HG03039 (cell line): Measurements from ENCODE around the gene RAPGEF1.

ENCODE experiments used
- ATAC-seq: cut with Tn5 transposase; IDR thresholded peaks from one replicate; pipeline ENCODE4 v1.9.1; 2021; ENCODE audit warnings: mild to moderate bottlenecking, moderate library complexity; ENCODE audit not compliant: unreplicated experiment

The RAPGEF1 gene

GRCh38 chr9:131611586-131612315, 128.1 kb downstream of the RAPGEF1 start:
- no peak for ATAC-seq

DNA sequence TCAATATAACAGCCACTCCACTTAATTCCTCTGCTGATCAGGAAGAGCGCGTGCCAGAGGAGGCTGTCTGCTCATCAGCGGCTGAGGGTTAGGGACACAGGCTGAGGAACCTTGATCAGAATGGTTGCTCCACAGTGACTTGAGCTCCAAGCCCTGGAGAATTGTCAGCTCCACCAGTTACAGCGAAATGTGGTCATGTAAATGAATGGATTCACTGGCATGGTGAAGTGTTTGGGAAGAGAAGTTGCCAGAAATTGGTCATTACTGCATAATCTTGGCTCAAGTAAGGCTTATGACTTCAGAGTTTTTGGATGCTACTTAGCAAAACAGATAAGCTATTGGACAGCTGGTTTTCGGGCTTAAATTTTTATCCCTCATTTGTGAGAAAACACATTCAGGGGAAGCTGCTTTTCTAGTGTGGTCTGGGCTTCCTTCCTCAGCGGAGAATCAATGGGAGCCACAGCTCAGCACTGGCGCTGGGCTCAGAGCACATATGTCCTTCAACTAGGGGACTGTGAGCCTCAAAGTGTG, 129.6 kb downstream of the RAPGEF1 start:
- no peak for ATAC-seq

GRCh38 chr9:131609099-131609830, 130.6 kb downstream of the RAPGEF1 start:
- no peak for ATAC-seq

- ATAC-seq, result no peak
These were observed 131.3 kb downstream of the RAPGEF1 start for GRCh38 chr9:131608493-131609037.

DNA sequence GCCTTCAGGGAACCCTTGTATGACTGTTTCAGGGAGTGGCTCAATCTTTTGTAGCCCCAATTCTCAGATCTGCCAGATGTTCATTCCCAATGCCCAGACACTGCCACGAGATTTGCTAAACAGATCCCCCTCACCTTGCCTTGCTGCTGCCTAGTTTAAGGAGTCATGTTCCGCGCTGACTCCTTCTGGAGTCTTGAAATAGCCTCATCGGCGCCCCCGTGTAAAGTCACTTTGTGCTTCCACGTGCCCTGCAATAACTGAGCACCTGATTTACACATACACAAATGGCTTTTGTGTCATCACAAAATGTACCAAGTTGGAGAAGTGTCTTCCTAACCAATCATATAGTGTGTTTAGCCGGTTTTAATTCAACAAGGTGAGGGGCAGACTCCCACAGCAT, 132.3 kb downstream of the RAPGEF1 start:
- ATAC-seq, result no peak

- no peak for ATAC-seq
These were observed 132.8 kb downstream of the RAPGEF1 start for GRCh38 chr9:131606896-131607567.

GRCh38 chr9:131605770-131606590, 133.9 kb downstream of the RAPGEF1 start:
- no peak for ATAC-seq

GRCh38 chr9:131603711-131604439, 136.0 kb downstream of the RAPGEF1 start:
- no peak for ATAC-seq

DNA sequence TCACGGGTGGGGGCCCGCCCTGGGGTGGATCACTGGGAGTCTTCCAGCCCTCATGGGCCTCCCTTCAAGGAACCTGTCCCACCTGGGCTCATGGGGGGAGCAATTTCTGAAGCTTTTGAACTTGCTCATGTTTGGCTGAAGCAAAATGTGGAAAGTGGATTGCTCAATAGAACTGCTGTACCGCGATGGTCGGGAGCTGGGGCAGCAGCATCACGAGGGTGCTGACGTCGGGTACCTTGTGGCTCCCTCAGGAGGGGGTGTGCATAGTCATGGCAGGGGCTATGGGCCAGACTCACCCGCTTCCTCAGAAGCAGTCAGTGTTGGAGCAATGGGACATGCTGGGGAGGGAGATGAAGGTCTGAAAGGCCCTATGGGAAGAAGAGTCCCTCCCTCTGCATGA, 136.7 kb downstream of the RAPGEF1 start:
- ATAC-seq, result no peak

DNA sequence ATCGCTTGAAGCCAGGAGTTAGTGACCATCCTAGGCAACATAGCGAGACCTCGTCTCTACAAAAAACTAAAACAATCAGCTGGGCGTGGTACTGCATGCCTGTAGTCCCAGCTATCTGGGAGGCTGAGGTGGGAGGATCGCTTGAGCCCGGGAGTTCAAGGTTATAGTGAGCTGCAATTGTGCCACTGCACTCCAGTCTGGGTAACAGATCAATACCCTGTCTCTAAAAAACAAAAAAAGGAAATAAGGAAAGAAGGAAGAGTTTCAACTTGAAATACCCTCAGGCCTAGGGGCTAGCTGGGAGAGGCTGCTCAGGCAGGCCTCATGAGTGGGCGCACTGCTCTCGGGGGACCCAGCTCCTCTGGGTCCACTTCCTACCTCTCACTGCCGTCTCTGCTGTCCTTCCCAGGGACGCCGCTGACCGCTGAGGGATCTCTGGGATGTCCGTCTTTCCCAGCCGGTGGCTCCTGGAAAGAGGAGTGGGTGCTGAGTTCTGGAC, 138.1 kb downstream of the RAPGEF1 start:
- ATAC-seq, result no peak

GRCh38 chr9:131598121-131598520, 141.8 kb downstream of the RAPGEF1 start:
- ATAC-seq, result no peak

GRCh38 chr9:131597246-131597645, 142.6 kb downstream of the RAPGEF1 start:
- no peak for ATAC-seq

DNA sequence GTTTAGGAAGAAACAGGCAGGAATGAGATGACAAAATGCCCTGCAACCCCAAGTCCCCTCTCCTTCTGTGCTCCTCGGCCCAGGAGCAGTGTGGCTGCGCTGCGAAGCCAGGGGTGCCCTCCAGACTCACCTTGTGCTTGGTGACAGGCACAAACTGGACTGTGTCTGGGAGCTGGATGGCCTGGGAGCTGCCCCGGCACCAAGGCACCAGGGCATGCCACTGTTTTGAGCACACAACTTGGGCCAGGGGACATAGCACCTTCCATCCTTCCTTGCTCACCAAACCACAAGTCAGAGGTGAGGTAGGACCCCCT, 143.5 kb downstream of the RAPGEF1 start:
- ATAC-seq, result no peak

GRCh38 chr9:131595696-131596429, 144.0 kb downstream of the RAPGEF1 start:
- ATAC-seq, result no peak

DNA sequence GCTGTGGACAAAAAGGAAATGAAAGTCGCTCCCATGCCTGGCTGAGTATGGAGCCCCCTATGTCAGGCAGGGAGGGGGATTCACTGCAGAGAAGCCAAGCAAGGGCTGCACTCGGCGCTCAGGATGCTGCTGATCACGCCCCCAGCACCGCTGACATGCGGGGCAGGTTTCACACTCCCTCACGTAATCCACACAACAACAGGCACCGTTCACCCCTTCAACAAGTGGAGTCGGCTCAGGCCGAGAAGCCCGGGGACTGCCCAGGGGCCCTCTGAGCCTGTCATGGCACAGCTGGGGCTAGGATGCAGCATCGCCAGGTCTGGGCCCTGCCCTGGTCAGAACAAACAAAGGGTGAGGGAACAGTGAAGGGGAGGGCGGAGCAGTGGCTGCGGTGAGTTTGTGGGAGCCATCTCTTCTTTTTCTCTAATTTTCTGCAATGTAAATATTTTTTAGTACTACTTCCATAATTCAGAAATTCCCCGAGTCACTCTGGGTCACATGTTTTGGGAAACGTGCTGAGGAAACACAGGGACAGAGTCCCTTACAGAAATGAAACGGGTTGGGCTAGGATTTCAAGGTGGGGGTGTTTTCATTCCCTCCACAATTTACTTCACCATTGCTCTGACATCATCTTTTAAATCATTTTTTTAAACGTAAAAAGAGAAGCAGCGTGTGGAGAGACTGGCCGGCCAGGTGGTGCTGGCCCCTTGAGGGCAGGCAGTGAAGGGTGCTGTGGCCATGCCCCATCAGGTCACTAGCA, 144.8 kb downstream of the RAPGEF1 start:
- no peak for ATAC-seq

GRCh38 chr9:131593936-131594665, 145.8 kb downstream of the RAPGEF1 start:
- no peak for ATAC-seq

DNA sequence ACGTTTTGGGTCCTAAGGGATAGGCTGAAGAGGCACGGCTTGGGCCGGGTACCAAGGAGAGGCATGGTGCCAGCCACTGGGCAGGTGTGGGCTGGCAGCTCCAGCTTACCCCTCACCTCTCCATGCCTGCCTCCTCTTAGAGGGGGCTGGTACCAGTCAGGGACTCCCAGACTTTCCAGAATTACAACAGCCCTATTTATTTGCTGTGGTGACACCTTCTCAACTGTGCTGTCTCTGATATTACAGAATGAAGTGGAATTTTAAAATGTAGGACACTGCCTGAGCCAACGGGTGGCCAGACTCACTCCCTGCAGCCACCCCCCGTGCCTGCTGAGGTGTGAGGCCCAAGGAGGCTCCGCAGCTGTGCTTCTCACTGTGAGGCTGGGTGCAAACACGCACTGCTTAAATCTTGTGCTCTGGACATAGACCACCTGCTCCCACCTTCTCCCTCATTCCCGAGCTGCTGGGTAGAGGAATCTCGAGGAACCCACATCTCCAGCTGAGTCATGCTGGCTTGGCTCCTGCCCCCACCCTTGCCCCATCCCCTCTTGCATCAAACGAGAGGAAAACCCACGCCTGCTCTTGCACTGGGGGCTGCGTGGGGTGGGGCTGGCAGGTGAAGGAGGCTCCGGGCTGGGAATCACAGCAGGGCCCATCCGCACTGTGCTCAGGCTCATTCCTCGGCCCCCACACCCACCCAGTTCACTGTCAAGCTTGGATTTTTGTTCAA, 146.6 kb downstream of the RAPGEF1 start:
- no peak for ATAC-seq
